CD4-positive, CD25-positive, alpha-beta regulatory T cell (primary cell): ENCODE results near the gene ANKLE1. TPM values are rescaled to one million over a fixed set of nuclear protein-coding genes. Genes with fewer than 3 reads are reported as not detected.
"Not testable (repeated sequence)": the region's sequence is repeated elsewhere in the genome, so short reads cannot be mapped to it uniquely, and the experiment has no call there.

Experiments
- ATAC-seq, 2 donors: fragments of 150-1000 bp; cut with Tn5 transposase; one replicate each; pipeline ENCODE4 v1.10.0; 2021; ENCODE audit warnings: low read depth in 2 of 2, moderate number of reproducible peaks in 2 of 2, moderate library complexity in 1 of 2
- DNase-seq, 3 donors: peaks; one replicate each; pipeline versions ENCODE4 v3.0.0 to v3.0.0-alpha.2; 2012 to 2022; ENCODE audit warnings: mixed read lengths in 1 of 3
- H3K27ac ChIP-seq: one replicate; pipeline ENCODE4 v1.7.0; 2013; ENCODE audit warnings: mild to moderate bottlenecking, low read length; ENCODE audit not compliant: insufficient read depth, poor library complexity, severe bottlenecking
- H3K27me3 ChIP-seq: one replicate; pipeline ENCODE4 v1.7.0; 2013; ENCODE audit warnings: low read length; ENCODE audit not compliant: control insufficient read depth, insufficient read depth
- H3K36me3 ChIP-seq: one replicate; pipeline ENCODE4 v1.7.0; 2013; ENCODE audit warnings: mild to moderate bottlenecking, low read length, moderate library complexity; ENCODE audit not compliant: control insufficient read depth, insufficient read depth
- H3K4me1 ChIP-seq: 2 replicates; pipeline ENCODE4 v1.7.0; 2013; ENCODE audit warnings: mild to moderate bottlenecking, low read length; ENCODE audit not compliant: insufficient read depth, control insufficient read depth, poor library complexity, severe bottlenecking
- H3K4me3 ChIP-seq: one replicate; pipeline ENCODE4 v1.7.0; 2013; ENCODE audit warnings: low read depth, mild to moderate bottlenecking, low read length, moderate library complexity
- H3K9me3 ChIP-seq, 2 experiments: 1 replicate in 1 of 2; 2 replicates in 1 of 2; pipeline ENCODE4 v1.7.0; 2013; ENCODE audit warnings: low read length in 2 of 2, mild to moderate bottlenecking in 1 of 2, moderate library complexity in 1 of 2; ENCODE audit not compliant: control insufficient read depth in 2 of 2
- H3K27ac Mint-ChIP-seq, 3 donors: one replicate each; pipeline ENCODE4 v1.8.0; 2020 to 2022; ENCODE audit warnings: mild to moderate bottlenecking in 3 of 3, mixed read lengths in 3 of 3, moderate library complexity in 2 of 3
- H3K27me3 Mint-ChIP-seq: one replicate; pipeline ENCODE4 v1.8.0; 2022; ENCODE audit warnings: mild to moderate bottlenecking, mixed read lengths
- H3K36me3 Mint-ChIP-seq: one replicate; pipeline ENCODE4 v1.8.0; 2020; ENCODE audit warnings: mixed read lengths
- H3K4me1 Mint-ChIP-seq, 4 donors: one replicate each; pipeline ENCODE4 v1.8.0; 2020 to 2022; ENCODE audit warnings: mixed read lengths in 4 of 4, mild to moderate bottlenecking in 1 of 4
- H3K4me3 Mint-ChIP-seq, 4 donors: one replicate each; pipeline ENCODE4 v1.8.0; 2020 to 2022; ENCODE audit warnings: mild to moderate bottlenecking in 4 of 4, mixed read lengths in 4 of 4, moderate library complexity in 3 of 4
- H3K9me3 Mint-ChIP-seq, 7 donors: one replicate each; pipeline ENCODE4 v1.8.0; 2020 to 2022; ENCODE audit warnings: mixed read lengths in 7 of 7, mild to moderate bottlenecking in 3 of 7, moderate library complexity in 2 of 7
- polyA plus RNA-seq, 4 donors: library from polyadenylated mRNA; unstranded; fragments of 300-500 nt; fragmentation: Illumina TruSeq; gene quantifications; one replicate each; pipeline ENCODE4 v1.2.3, GENCODE V29; 2021
- total RNA-seq: library from RNA; stranded (reverse); gene quantifications from one replicate; pipeline ENCODE4 v1.2.3, GENCODE V29; 2022

The ANKLE1 gene
- total and polyA plus RNA-seq, 5 donors from 2014 or later: 0.15 to 1.8 (median 1.0) TPM

- ATAC-seq (no peak), DNase-seq (no peak)
- Histone ChIP-seq H3K4me1 (peaks cover 23% of the 10 kb centered on the region), H3K9me3 (no peaks in the 10 kb centered on the region), H3K27ac (no peak overlapping the region), H3K27me3 (no peaks in the 10 kb centered on the region), H3K4me3 (no peak overlapping the region), H3K36me3 (peaks cover 10% of the 10 kb centered on the region)
- Mint-ChIP-seq H3K27ac (no peak overlapping the region), H3K4me1 (peaks cover 6 to 31% (median 13%) of the 10 kb centered on the region in 4 donors), H3K4me3 (no peak overlapping the region), H3K36me3 (peaks cover 4% of the 10 kb centered on the region), H3K9me3 (no peaks in the 10 kb centered on the region), H3K27me3 (peaks cover 6% of the 10 kb centered on the region)
These were observed 15.7 kb upstream of the ANKLE1 start for GRCh38 chr19:17266026-17266425.

- Mint-ChIP-seq H3K36me3 (peaks cover 7% of the 10 kb centered on the region), H3K27ac (peak overlapping the region; percentile 56 to 76 (median 73)), H3K4me3 (peak overlapping the region; percentile 81 to 88 (median 87)), H3K9me3 (no peaks in the 10 kb centered on the region), H3K27me3 (peaks cover 5% of the 10 kb centered on the region), H3K4me1 (peaks cover 6 to 34% (median 12%) of the 10 kb centered on the region in 4 donors)
- DNase-seq (no peak), ATAC-seq (no peak)
- Histone ChIP-seq H3K9me3 (no peaks in the 10 kb centered on the region), H3K27ac (peak overlapping the region; percentile 77), H3K36me3 (peaks cover 16% of the 10 kb centered on the region), H3K4me3 (peak overlapping the region; percentile 55), H3K27me3 (no peaks in the 10 kb centered on the region), H3K4me1 (peaks cover 23% of the 10 kb centered on the region)
These were observed 15.1 kb upstream of the ANKLE1 start for GRCh38 chr19:17266589-17266974.

GRCh38 chr19:17266975-17267788, 14.5 kb upstream of the ANKLE1 start, which contains the start of gene BABAM1:
Gene BABAM1, plus strand, starts transcription at chr19:17267443. Its CDS starts 1,364 bp downstream, at chr19:17268807.
- peaks cover 22% of the 10 kb centered on the region for H3K36me3 ChIP-seq
- peak within 1 kb of the TSS; percentile 81 to 88 (median 87) for H3K4me3 Mint-ChIP-seq
- peaks cover 23% of the 10 kb centered on the region for H3K4me1 ChIP-seq
- peaks cover 6 to 34% (median 12%) of the 10 kb centered on the region in 4 donors for H3K4me1 Mint-ChIP-seq
- H3K9me3 ChIP-seq: no peaks in the 10 kb centered on the region
- peaks cover 7% of the 10 kb centered on the region for H3K36me3 Mint-ChIP-seq
- no peaks in the 10 kb centered on the region for H3K27me3 ChIP-seq
- peak; percentile 93 for ATAC-seq
- H3K27me3 Mint-ChIP-seq: peaks cover 5% of the 10 kb centered on the region
- peak within 1 kb of the TSS; percentile 90 for H3K4me3 ChIP-seq
- no peaks in the 10 kb centered on the region for H3K9me3 Mint-ChIP-seq
- peak within 1 kb of the TSS; percentile 77 for H3K27ac ChIP-seq
- peak within 1 kb of the TSS; percentile 56 to 89 (median 73) for H3K27ac Mint-ChIP-seq
- peak; percentile 95 to 99 (median 98) for DNase-seq

- Histone ChIP-seq H3K27ac (no peak overlapping the region), H3K27me3 (no peaks in the 10 kb centered on the region), H3K4me3 (no peak overlapping the region), H3K36me3 (peaks cover 29% of the 10 kb centered on the region), H3K4me1 (peaks cover 23% of the 10 kb centered on the region), H3K9me3 (no peaks in the 10 kb centered on the region)
- DNase-seq: no peak
- Mint-ChIP-seq H3K4me3 (peak overlapping the region in 3 of 4 donors; percentile 38 to 56 (median 50)), H3K27ac (no peak overlapping the region), H3K27me3 (peaks cover 5% of the 10 kb centered on the region), H3K36me3 (peaks cover 7% of the 10 kb centered on the region), H3K9me3 (no peaks in the 10 kb centered on the region), H3K4me1 (peaks cover 6 to 34% (median 12%) of the 10 kb centered on the region in 4 donors)
- no peak for ATAC-seq
These were observed 12.9 kb upstream of the ANKLE1 start for GRCh38 chr19:17268754-17269153.

- ATAC-seq, H3K27ac ChIP-seq, H3K27me3 ChIP-seq, H3K4me3 ChIP-seq, H3K4me1 Mint-ChIP-seq, H3K9me3 ChIP-seq, H3K4me3 Mint-ChIP-seq, DNase-seq, H3K27me3 Mint-ChIP-seq, H3K4me1 ChIP-seq, H3K27ac Mint-ChIP-seq, H3K9me3 Mint-ChIP-seq: not testable (repeated sequence)
- H3K36me3 Mint-ChIP-seq: peaks cover 26% of the 10 kb centered on the region
- peaks cover 61% of the 10 kb centered on the region for H3K36me3 ChIP-seq
These were observed 6.8 kb upstream of the ANKLE1 start for GRCh38 chr19:17274892-17275291.

GRCh38 chr19:17275441-17276175, 6.1 kb upstream of the ANKLE1 start:
- Histone ChIP-seq H3K27me3 (no peaks in the 10 kb centered on the region), H3K4me3 (no peak overlapping the region), H3K36me3 (peaks cover 57% of the 10 kb centered on the region), H3K27ac (no peak overlapping the region), H3K4me1 (no peaks in the 10 kb centered on the region), H3K9me3 (no peaks in the 10 kb centered on the region)
- H3K9me3 Mint-ChIP-seq: no peaks in the 10 kb centered on the region
- no peak overlapping the region for H3K4me3 Mint-ChIP-seq
- H3K27me3 Mint-ChIP-seq: no peaks in the 10 kb centered on the region
- DNase-seq (no peak), ATAC-seq (no peak)
- H3K27ac Mint-ChIP-seq: no peak overlapping the region
- peaks cover 23% of the 10 kb centered on the region for H3K36me3 Mint-ChIP-seq
- peaks cover 0 to 4% (median 0%) of the 10 kb centered on the region in 4 donors for H3K4me1 Mint-ChIP-seq

- H3K4me3 ChIP-seq: no peak overlapping the region
- Mint-ChIP-seq H3K27ac (no peak overlapping the region), H3K36me3 (peaks cover 19% of the 10 kb centered on the region), H3K27me3 (no peaks in the 10 kb centered on the region), H3K4me3 (peak overlapping the region in 1 of 4 donors; percentile 32), H3K4me1 (peaks cover 0 to 11% (median 2%) of the 10 kb centered on the region in 4 donors), H3K9me3 (no peaks in the 10 kb centered on the region)
- H3K36me3 ChIP-seq: peaks cover 31% of the 10 kb centered on the region
- no peaks in the 10 kb centered on the region for H3K9me3 ChIP-seq
- DNase-seq (no peak), ATAC-seq (no peak)
- H3K27ac ChIP-seq: no peak overlapping the region
- no peaks in the 10 kb centered on the region for H3K27me3 ChIP-seq
- H3K4me1 ChIP-seq: peaks cover 15% of the 10 kb centered on the region
These were observed 2.3 kb upstream of the ANKLE1 start for GRCh38 chr19:17279436-17279835.
